Measurements from ENCODE around the gene ARHGAP15. TPM values are rescaled to one million over a fixed set of nuclear protein-coding genes. Genes with fewer than 3 reads are reported as not detected.

ARHGAP15 gene
- polyA plus RNA-seq, 1 donor from 2014 or later: 0.30 TPM

GRCh38 chr2:143553261-143553660 lies 424.0 kb downstream of the ARHGAP15 start:
- H2AFZ ChIP-seq (ENCODE audit: low read depth, low read length): no peak overlapping the region
- no peaks in the 10 kb centered on the region for H3K9me3 ChIP-seq (ENCODE audit: low read length)
- H3K79me2 ChIP-seq (replicated peaks; ENCODE audit: insufficient read depth, low read length): no peaks in the 10 kb centered on the region
- no peak overlapping the region for H3K27ac ChIP-seq (ENCODE audit: low read length)
- no peaks in the 10 kb centered on the region for H3K9me2 ChIP-seq (ENCODE audit: insufficient read depth, low read length)
- no peak overlapping the region for H3K9ac ChIP-seq (ENCODE audit: low read length)
- H3F3A ChIP-seq (ENCODE audit: insufficient read depth, low read length, poor library complexity, severe bottlenecking): no peaks in the 10 kb centered on the region
- H3K27me3 ChIP-seq (ENCODE audit: insufficient read depth, low read depth, low read length): no peaks in the 10 kb centered on the region
- no peak overlapping the region for H3K4me2 ChIP-seq (ENCODE audit: low read length)
- no peaks in the 10 kb centered on the region for H4K20me1 ChIP-seq (ENCODE audit: insufficient read depth)
- no peaks in the 10 kb centered on the region for H3K36me3 ChIP-seq (ENCODE audit: insufficient read depth, low read length)
- no peak overlapping the region for H3K4me3 ChIP-seq (ENCODE audit: low read length)
- TF ChIP-seq TAF1 (IDR thresholded peaks at IDR 0.05; ENCODE audit: low read depth) (no peak), CTCF (IDR thresholded peaks at IDR 0.05; ENCODE audit: poor library complexity, severe bottlenecking) (no peak), EZH2 (IDR thresholded peaks at IDR 0.05; ENCODE audit: borderline replicate concordance, insufficient read depth, low read length, poor library complexity, severe bottlenecking) (no peak), MXI1 (conservative IDR thresholded peaks at IDR 0.05; ENCODE audit: poor library complexity, severe bottlenecking) (no peak)

- H2AFZ ChIP-seq (ENCODE audit: low read depth, low read length): no peak overlapping the region
- H3K27me3 ChIP-seq (ENCODE audit: insufficient read depth, low read depth, low read length): no peaks in the 10 kb centered on the region
- no peak overlapping the region for H3K27ac ChIP-seq (ENCODE audit: low read length)
- H4K20me1 ChIP-seq (ENCODE audit: insufficient read depth): no peaks in the 10 kb centered on the region
- no peak overlapping the region for H3K9ac ChIP-seq (ENCODE audit: low read length)
- H3K9me2 ChIP-seq (ENCODE audit: insufficient read depth, low read length): no peaks in the 10 kb centered on the region
- no peaks in the 10 kb centered on the region for H3K79me2 ChIP-seq (replicated peaks; ENCODE audit: insufficient read depth, low read length)
- H3K4me3 ChIP-seq (ENCODE audit: low read length): no peak overlapping the region
- H3K4me2 ChIP-seq (ENCODE audit: low read length): no peak overlapping the region
- H3K9me3 ChIP-seq (ENCODE audit: low read length): no peaks in the 10 kb centered on the region
- H3K36me3 ChIP-seq (ENCODE audit: insufficient read depth, low read length): no peaks in the 10 kb centered on the region
- TF ChIP-seq RAD21 (conservative IDR thresholded peaks at IDR 0.05) (no peak), TAF1 (IDR thresholded peaks at IDR 0.05; ENCODE audit: low read depth) (no peak), CTCF (IDR thresholded peaks at IDR 0.05; ENCODE audit: poor library complexity, severe bottlenecking) (no peak), SMC3 (conservative IDR thresholded peaks at IDR 0.05; ENCODE audit: poor library complexity) (no peak), POLR2AphosphoS5 (IDR thresholded peaks at IDR 0.05) (no peak), MXI1 (conservative IDR thresholded peaks at IDR 0.05; ENCODE audit: poor library complexity, severe bottlenecking) (no peak), EZH2 (IDR thresholded peaks at IDR 0.05; ENCODE audit: borderline replicate concordance, insufficient read depth, low read length, poor library complexity, severe bottlenecking) (no peak), EP300 (conservative IDR thresholded peaks at IDR 0.05; ENCODE audit: poor library complexity, severe bottlenecking) (no peak)
- TF ChIP-seq, protein P1, sequence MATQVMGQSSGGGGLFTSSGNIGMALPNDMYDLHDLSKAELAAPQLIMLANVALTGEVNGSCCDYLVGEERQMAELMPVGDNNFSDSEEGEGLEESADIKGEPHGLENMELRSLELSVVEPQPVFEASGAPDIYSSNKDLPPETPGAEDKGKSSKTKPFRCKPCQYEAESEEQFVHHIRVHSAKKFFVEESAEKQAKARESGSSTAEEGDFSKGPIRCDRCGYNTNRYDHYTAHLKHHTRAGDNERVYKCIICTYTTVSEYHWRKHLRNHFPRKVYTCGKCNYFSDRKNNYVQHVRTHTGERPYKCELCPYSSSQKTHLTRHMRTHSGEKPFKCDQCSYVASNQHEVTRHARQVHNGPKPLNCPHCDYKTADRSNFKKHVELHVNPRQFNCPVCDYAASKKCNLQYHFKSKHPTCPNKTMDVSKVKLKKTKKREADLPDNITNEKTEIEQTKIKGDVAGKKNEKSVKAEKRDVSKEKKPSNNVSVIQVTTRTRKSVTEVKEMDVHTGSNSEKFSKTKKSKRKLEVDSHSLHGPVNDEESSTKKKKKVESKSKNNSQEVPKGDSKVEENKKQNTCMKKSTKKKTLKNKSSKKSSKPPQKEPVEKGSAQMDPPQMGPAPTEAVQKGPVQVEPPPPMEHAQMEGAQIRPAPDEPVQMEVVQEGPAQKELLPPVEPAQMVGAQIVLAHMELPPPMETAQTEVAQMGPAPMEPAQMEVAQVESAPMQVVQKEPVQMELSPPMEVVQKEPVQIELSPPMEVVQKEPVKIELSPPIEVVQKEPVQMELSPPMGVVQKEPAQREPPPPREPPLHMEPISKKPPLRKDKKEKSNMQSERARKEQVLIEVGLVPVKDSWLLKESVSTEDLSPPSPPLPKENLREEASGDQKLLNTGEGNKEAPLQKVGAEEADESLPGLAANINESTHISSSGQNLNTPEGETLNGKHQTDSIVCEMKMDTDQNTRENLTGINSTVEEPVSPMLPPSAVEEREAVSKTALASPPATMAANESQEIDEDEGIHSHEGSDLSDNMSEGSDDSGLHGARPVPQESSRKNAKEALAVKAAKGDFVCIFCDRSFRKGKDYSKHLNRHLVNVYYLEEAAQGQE (IDR thresholded peaks at IDR 0.05; ENCODE audit: borderline replicate concordance): no peak
- H3F3A ChIP-seq (ENCODE audit: insufficient read depth, low read length, poor library complexity, severe bottlenecking): no peaks in the 10 kb centered on the region
Measured at GRCh38 chr2:143558665-143559064, 429.4 kb downstream of the ARHGAP15 start.
